ENCODE results near the gene DEFB121. TPM values are rescaled to one million over a fixed set of nuclear protein-coding genes. Genes with fewer than 3 reads are reported as not detected.

Gene DEFB121
- total RNA-seq, 1 donor from 2014 or later: not detected

- DNase-seq (ENCODE audit: low read depth): no peak
These were observed 42.7 kb downstream of the DEFB121 start for GRCh38 chr20:31363295-31363694.

GRCh38 chr20:31355981-31356380, 50.0 kb downstream of the DEFB121 start:
- DNase-seq (ENCODE audit: low read depth): no peak

Other genes starting within 250 kb of the DEFB121 start
- gene DEFB115, start 148.6 kb downstream of the DEFB121 start, total RNA-seq: not detected in 2 replicates
- gene DEFB116, start 97.6 kb downstream of the DEFB121 start, total RNA-seq: not detected in 2 replicates
- not detected in 2 replicates for gene DEFB118, start 37.6 kb downstream of the DEFB121 start, total RNA-seq
- not detected in 2 replicates for gene DEFB119, start 15.6 kb downstream of the DEFB121 start, total RNA-seq
- gene DEFB123, start 34.4 kb upstream of the DEFB121 start, total RNA-seq: not detected in 2 replicates
- gene DEFB124, start 68.9 kb upstream of the DEFB121 start, total RNA-seq: not detected in 2 replicates
- gene REM1, start 69.1 kb upstream of the DEFB121 start, total RNA-seq: not detected in 2 replicates
- 64.6 and 150 TPM in 2 replicates for gene HM13, start 108.2 kb upstream of the DEFB121 start, total RNA-seq
- 88.2 and 251 TPM in 2 replicates for gene ID1, start 199.1 kb upstream of the DEFB121 start, total RNA-seq
- gene COX4I2, start 231.7 kb upstream of the DEFB121 start, total RNA-seq: not detected in 2 replicates

Measured in renal cortical epithelial cell (primary cell).